Measurements from ENCODE around the gene CAMK1G. TPM values are rescaled to one million over a fixed set of nuclear protein-coding genes. Genes with fewer than 3 reads are reported as not detected.

The CAMK1G gene
- total and polyA plus RNA-seq, 11 donors = 0.30 to 0.48 TPM; not detected in 9

DNA sequence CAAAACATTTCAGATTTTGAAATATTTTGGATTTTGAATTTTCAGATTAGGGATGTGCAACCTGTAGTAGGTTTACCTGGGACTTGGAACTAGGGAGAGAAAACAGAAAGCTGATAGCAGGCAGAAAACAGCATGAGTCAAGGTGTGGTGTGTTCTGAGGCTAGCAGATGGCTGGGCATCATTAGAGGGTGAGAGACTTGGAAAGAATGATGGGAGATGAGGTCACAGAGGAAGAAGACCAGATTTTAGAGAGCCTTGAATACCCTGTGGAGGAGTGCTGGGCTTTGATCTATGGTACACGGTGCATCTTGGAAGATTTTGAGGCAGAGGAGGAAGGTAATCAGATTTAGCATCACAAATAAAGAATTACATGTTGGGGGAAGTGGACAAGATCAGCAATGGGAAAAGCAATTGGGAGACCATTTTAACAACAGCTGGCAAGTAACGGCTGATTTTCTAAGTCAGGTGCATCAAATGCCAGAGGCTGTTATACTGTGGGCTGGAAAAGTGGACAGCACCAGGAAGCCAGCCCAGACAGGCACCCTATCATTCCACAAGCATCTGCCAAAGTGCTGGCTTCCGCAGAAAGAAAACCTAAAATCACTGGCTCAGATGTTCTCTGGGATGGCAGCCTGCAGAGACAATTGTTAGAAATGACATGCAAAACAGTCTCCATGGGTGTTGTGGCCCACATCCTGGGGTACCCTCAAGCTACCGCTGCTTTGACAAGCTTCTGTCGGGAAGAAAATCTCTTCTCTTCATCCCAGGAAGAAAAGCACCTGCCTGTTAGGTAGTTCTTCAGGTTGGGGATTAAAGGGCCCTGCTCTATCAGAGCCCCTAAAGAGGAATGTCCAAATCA lies 30.9 kb upstream of the CAMK1G start:
- ATAC-seq (no peak), DNase-seq (no peak)
- H3K9me3 ChIP-seq = no peaks in the 10 kb centered on the region
- no peak for TF ChIP-seq POLR2A (IDR thresholded peaks at IDR 0.05)
- TF ChIP-seq, protein P1, sequence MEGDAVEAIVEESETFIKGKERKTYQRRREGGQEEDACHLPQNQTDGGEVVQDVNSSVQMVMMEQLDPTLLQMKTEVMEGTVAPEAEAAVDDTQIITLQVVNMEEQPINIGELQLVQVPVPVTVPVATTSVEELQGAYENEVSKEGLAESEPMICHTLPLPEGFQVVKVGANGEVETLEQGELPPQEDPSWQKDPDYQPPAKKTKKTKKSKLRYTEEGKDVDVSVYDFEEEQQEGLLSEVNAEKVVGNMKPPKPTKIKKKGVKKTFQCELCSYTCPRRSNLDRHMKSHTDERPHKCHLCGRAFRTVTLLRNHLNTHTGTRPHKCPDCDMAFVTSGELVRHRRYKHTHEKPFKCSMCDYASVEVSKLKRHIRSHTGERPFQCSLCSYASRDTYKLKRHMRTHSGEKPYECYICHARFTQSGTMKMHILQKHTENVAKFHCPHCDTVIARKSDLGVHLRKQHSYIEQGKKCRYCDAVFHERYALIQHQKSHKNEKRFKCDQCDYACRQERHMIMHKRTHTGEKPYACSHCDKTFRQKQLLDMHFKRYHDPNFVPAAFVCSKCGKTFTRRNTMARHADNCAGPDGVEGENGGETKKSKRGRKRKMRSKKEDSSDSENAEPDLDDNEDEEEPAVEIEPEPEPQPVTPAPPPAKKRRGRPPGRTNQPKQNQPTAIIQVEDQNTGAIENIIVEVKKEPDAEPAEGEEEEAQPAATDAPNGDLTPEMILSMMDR (IDR thresholded peaks at IDR 0.05) = no peak
- intact Hi-C loops (cut with DNase I) = no loop called here
- no peak overlapping the region for H3K27ac ChIP-seq
- peaks cover 0 to 13% (median 0%) of the 10 kb centered on the region in 9 donors for H3K27me3 ChIP-seq
- no peaks in the 10 kb centered on the region for H3K4me1 ChIP-seq
- no peaks in the 10 kb centered on the region for H3K36me3 ChIP-seq
- H3K4me3 ChIP-seq = no peak overlapping the region
- 32 to 55% (median 45%) methylated on average over 4 to 5 of the region's 5 CpGs for WGBS, 4 donors

DNA sequence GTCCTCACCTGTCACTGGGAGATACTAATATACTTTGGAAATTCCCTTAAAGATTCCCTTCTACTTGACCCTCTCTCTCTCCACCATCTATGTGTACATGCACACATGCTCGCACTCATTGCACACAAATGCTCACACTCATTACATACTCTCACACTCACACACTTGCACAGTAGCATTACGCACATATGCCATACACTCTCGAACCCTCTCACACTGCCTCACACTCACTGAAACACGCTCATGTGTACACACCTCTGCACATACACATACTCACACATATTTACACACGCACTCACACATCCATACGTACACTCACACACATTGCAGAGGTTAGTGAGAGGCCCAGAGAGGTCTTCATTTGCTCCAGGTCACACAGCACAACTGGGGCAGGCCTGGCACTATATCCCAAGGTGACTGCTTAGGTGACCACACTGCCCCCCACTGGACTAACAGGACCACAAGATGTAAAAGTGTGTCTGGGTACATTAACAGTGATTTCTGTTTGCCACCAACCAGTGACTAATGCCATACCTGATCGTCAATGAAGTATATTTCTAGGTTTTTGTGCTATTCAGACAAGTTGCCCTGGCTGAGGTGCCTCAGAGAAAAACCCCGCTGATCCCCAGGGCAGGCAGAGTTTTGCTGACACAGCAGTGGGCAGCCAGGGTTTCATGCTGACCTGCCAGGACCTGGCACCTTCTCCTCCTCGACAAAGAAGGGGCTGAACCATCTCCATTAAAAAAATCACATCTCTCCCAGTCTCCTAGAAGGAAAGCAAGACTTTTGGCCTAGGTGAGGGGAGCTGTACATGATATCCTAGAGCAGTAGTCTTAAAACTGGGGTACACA lies 28.5 kb upstream of the CAMK1G start:
- Histone ChIP-seq H3K4me1 (no peaks in the 10 kb centered on the region), H3K36me3 (no peaks in the 10 kb centered on the region), H3K27ac (no peak overlapping the region), H3K4me3 (no peak overlapping the region), H3K9me3 (no peaks in the 10 kb centered on the region), H3K27me3 (peaks cover 0 to 7% (median 0%) of the 10 kb centered on the region in 9 donors)
- intact Hi-C loops (cut with DNase I) = no loop called here
- TF ChIP-seq, protein P1 (IDR thresholded peaks at IDR 0.05) = no peak
- no peak for TF ChIP-seq POLR2A (IDR thresholded peaks at IDR 0.05)
- ATAC-seq (no peak), DNase-seq (no peak)
- 91 to 93% (median 92%) methylated on average over 9 of the region's 9 CpGs for WGBS, 4 donors

DNA sequence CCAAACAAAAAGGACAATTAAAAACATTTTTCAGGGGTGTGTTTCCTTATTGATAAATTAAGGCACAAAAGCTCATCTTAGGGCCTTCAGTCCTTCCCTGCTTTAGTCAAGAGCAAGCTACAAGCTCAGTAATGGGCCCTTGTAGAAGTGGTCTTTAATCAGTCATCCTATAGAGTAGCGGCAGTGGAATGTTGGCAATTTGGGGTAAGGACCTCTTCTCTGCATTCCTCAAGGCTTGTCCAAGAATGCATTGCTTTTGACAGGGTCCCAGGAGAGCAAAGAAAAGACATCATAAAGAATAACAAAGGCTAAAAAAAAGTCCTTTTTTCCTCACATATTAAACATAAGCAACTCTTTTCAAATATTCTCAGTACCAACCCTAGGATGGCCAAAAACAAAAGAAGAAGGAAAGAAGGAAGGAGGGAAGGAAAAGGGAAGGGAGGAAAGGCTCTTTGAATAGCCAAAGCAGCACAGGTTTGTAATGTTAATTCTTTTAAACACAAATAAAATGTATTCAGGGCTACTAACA lies 27.3 kb upstream of the CAMK1G start:
- no peak for TF ChIP-seq POLR2A (IDR thresholded peaks at IDR 0.05)
- TF ChIP-seq, protein P1 (IDR thresholded peaks at IDR 0.05) = no peak
- peaks cover 0 to 7% (median 0%) of the 10 kb centered on the region in 9 donors for H3K27me3 ChIP-seq
- 58 to 70% (median 69%) methylated on average over 1 of the region's 1 CpG for WGBS, 4 donors
- H3K4me3 ChIP-seq = no peak overlapping the region
- H3K9me3 ChIP-seq = no peaks in the 10 kb centered on the region
- H3K27ac ChIP-seq = no peak overlapping the region
- no peaks in the 10 kb centered on the region for H3K4me1 ChIP-seq
- DNase-seq (no peak), ATAC-seq (no peak)
- no peaks in the 10 kb centered on the region for H3K36me3 ChIP-seq
- intact Hi-C loops (cut with DNase I) = no loop called here

DNA sequence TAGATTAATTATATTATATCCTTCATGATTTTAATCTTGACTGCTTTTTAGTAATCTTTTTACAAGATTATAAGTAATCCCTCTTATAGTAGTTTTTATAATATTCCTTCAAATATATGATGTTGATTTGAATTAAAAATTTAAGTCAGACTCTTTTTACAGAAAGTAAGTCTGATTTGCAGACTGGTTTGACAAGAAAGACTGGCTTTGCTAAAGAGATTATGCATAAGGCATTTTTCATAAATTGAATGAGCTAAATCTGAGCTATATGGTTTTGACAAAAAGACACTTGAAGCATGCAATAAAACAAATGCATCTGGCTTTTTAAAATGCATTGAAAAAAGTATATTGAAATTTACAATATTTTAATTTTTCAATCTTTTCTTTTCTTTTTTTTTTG lies 26.3 kb upstream of the CAMK1G start:
- TF ChIP-seq POLR2A (IDR thresholded peaks at IDR 0.05) = no peak
- TF ChIP-seq, protein P1 (IDR thresholded peaks at IDR 0.05) = no peak
- H3K27me3 ChIP-seq = peaks cover 0 to 8% (median 0%) of the 10 kb centered on the region in 9 donors
- ATAC-seq = no peak
- intact Hi-C loops (cut with DNase I) = no loop called here
- H3K9me3 ChIP-seq = no peaks in the 10 kb centered on the region
- H3K4me3 ChIP-seq = no peak overlapping the region
- H3K4me1 ChIP-seq = no peaks in the 10 kb centered on the region
- no peak for DNase-seq
- no peaks in the 10 kb centered on the region for H3K36me3 ChIP-seq
- H3K27ac ChIP-seq = no peak overlapping the region

All from heart left ventricle (tissue), 16 donors.